Stomach (tissue), 19 donors: ENCODE data around the gene RHEX. TPM values are rescaled to one million over a fixed set of nuclear protein-coding genes. Genes with fewer than 3 reads are reported as not detected.
"Not testable (repeated sequence)": the region's sequence is repeated elsewhere in the genome, so short reads cannot be mapped to it uniquely, and the experiment has no call there.

Source experiments
- DNase-seq, 2 donors: peaks; one replicate each; pipeline versions ENCODE4 v3.0.0 to v3.0.0-alpha.2; 2013 to 2019
- H3K27ac ChIP-seq, 5 donors: fragments of 200-600 bp in 4 of 5; sonication (generic) in 4 of 5; one replicate each; pipeline ENCODE4 v1.5.1; 2013 to 2019; ENCODE audit warnings: mild to moderate bottlenecking in 1 of 5, moderate library complexity in 1 of 5
- H3K27me3 ChIP-seq, 3 donors: fragments of 200-600 bp; sonication (generic); one replicate each; pipeline ENCODE4 v1.5.1; 2017 to 2019; ENCODE audit warnings: mixed run types in 1 of 3
- H3K36me3 ChIP-seq, 4 donors: fragments of 200-600 bp; sonication (generic); 1 replicate in 3 of 4; 2 replicates in 1 of 4; pipeline ENCODE4 v1.5.1; 2016 to 2019
- H3K4me1 ChIP-seq, 4 donors: fragments of 200-600 bp; sonication (generic); one replicate each; pipeline ENCODE4 v1.5.1; 2016 to 2019
- H3K4me3 ChIP-seq, 4 donors: fragments of 200-600 bp; sonication (generic) in 3 of 4; one replicate each; pipeline ENCODE4 v1.5.1; 2016 to 2019; ENCODE audit warnings: mild to moderate bottlenecking in 1 of 4
- H3K9me3 ChIP-seq, 4 donors: fragments of 200-600 bp; sonication (generic); one replicate each; pipeline ENCODE4 v1.5.1; 2016 to 2019
- EP300 ChIP-seq: sonication (generic); formaldehyde crosslinking; IDR thresholded peaks from one replicate; pipeline ENCODE4 v1.6.1; 2017; ENCODE audit warnings: antibody characterized with exemption
- POLR2A ChIP-seq, 4 donors: fragments of 450-650 bp; IDR thresholded peaks; one replicate each; pipeline ENCODE4 v1.6.1; 2016; ENCODE audit warnings: antibody characterized with exemption in 4 of 4, control low read depth in 2 of 4, mild to moderate bottlenecking in 1 of 4, moderate library complexity in 1 of 4
- POLR2AphosphoS5 ChIP-seq, 3 donors: sonication (generic); formaldehyde crosslinking; IDR thresholded peaks; one replicate each; pipeline ENCODE4 v1.6.1; 2016; ENCODE audit warnings: antibody characterized with exemption in 3 of 3
- WGBS, 5 donors: extraction: QIAGEN DNeasy Blood & Tissue Kit in 3 of 5; methylation state at CpG; one replicate each; pipeline versions ENCODE4 v1.1.5 to v1.1.7; 2013 to 2018; 5-methylcytosine and 5-hydroxymethylcytosine counted together
- intact Hi-C: fragments of 100-400 bp; cut with DNase I; formaldehyde crosslinking; loops from one replicate; pipeline ENCODE4 v1.15.1; 2023; ENCODE audit warnings: low total_unique reads
- long read RNA-seq, 10 donors: transcript quantifications; one replicate each; lab custom pipeline, GENCODE V29; 2026
- polyA plus RNA-seq, 3 donors: library from polyadenylated mRNA; stranded (reverse); fragments of 200-250 nt; gene quantifications; one replicate each; pipeline ENCODE4 v1.2.3, GENCODE V29; 2013
- total RNA-seq, 5 donors: library from RNA; depleted of rRNA; stranded (reverse); fragments of >200 nt; gene quantifications; one replicate each; pipeline versions ENCODE4 v1.1.0 to v1.2.3, GENCODE V29; 2014 to 2016
- TF ChIP-seq, protein P1 (sequence below), 7 experiments: fragments of 450-650 bp in 4 of 7; fragments of 200-600 bp in 3 of 7; sonication (generic) in 3 of 7; IDR thresholded peaks; one replicate each; pipeline ENCODE4 v1.5.1; 2016 to 2019; ENCODE audit warnings: antibody characterized with exemption in 7 of 7, control low read depth in 2 of 7, mild to moderate bottlenecking in 1 of 7
- donor health status: healthy with polysubstance abuse.
- donor health status: Bipolar disorder and iron deficiency.
- donor health status: healthy.

RHEX gene, protein sequence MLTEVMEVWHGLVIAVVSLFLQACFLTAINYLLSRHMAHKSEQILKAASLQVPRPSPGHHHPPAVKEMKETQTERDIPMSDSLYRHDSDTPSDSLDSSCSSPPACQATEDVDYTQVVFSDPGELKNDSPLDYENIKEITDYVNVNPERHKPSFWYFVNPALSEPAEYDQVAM
- 1 to 10 TPM in 1 of 5 donors, under 1 TPM in 2, not detected in 2; 0.87 to 3.1 (median 0.89) TPM for total RNA-seq
- 10 to 100 TPM in 1 of 3 donors, 1 to 10 TPM in 1, under 1 TPM in 1; 0.83 to 10.5 (median 2.4) TPM for polyA plus RNA-seq
- long read RNA-seq, donor 1 = 0 reads
- long read RNA-seq, donor 2 = 0 reads
- long read RNA-seq, donor 3 = 0 reads
- long read RNA-seq, donor 4 = 0 reads
- long read RNA-seq, donor 5 = 0 reads
- long read RNA-seq, donor 6 = 0 reads
- long read RNA-seq, donor 7 = 0 reads
- long read RNA-seq, donor 8 = 0 reads
- long read RNA-seq, donor 9, partial matches to known transcripts = 49 of 49 reads
- long read RNA-seq, donor 9, other reads (novel, unspliced or antisense) = 0 of 49 reads
- long read RNA-seq, donor 10 = 0 reads

DNA sequence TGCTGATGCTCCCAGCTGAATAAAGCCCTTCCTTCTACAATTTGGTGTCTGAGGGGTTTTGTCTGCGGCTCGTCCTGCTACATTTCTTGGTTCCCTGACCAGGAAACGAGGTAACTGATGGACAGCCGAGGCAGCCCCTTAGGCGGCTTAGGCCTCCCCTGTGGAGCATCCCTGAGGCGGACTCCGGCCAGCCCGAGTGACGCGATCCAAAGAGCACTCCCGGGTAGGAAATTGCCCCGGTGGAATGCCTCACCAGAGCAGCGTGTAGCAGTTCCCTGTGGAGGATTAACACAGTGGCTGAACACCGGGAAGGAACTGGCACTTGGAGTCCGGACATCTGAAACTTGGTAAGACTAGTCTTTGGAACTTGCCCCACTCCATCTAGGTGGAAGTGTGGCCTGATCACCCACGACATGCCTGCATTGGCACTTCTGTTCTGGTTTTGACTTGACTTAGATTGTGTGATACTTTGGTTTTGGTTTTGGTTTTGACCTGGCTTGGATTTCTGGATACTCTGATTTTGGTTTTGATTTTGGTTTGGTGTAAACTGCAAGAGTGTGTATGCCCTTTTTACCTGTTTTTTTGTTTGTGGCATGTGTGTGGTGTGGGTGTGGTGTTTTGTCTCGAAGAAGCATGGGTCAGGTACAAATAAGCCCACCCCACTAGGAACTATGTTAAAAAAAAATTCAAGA is at the start of gene RHEX:
Gene RHEX, plus strand, starts transcription at position 255 of the 692 bp plus-strand sequence. CDS start 44,656 bp downstream, outside the sequence.
- intact Hi-C loops, H3K9me3 ChIP-seq, H3K4me1 ChIP-seq, DNase-seq, H3K36me3 ChIP-seq, H3K27me3 ChIP-seq, H3K4me3 ChIP-seq: not testable (repeated sequence)
- 83 to 91% (median 86%) methylated on average over 17 of the region's 17 CpGs for WGBS, 5 donors
- peak within 1 kb of the TSS in 2 of 5 donors; percentile 25 to 43 for H3K27ac ChIP-seq

DNA sequence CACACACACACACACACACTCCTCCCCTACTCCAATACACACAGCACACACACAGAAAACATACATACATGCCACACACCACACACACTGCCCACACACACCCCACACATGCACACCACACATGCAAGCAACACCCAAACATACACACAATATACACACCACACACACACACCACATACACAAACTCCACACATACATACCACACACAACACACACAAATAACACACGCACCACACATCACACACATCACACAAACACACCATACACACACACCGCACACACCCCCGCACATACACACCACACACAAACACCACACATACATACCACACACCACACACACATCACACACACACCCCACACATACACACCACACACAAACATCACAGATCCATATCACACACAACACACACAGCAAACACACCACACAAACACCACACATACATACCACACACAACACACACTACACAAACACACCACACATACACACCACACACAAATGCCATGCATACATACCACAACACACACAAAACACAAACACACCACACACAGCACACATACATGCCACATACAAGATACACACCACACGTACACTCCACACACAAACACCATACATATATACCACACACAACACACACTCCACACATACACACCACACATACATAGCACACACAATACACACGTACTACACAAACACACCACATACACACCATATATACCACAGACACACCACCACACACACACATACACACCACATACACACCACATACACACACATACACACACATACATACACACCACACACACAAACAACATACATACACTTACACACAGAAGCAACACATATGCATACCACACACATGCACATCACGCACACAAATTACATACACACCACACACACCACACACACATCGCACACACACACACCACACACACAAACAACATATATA is 48.8 kb upstream of the RHEX start:
- WGBS, 5 donors = 86 to 92% (median 87%) methylated on average over 7 of the region's 7 CpGs
- DNase-seq = no peak
- Histone ChIP-seq H3K4me3 (no peak overlapping the region), H3K27ac (peak overlapping the region; percentile 75 to 86 (median 80)), H3K36me3 (peaks cover 0 to 4% (median 0%) of the 10 kb centered on the region in 4 donors), H3K27me3 (no peaks in the 10 kb centered on the region), H3K9me3 (no peaks in the 10 kb centered on the region), H3K4me1 (peaks cover 33 to 60% (median 44%) of the 10 kb centered on the region in 4 donors)
- no peak for TF ChIP-seq POLR2AphosphoS5 (IDR thresholded peaks at IDR 0.05)
- TF ChIP-seq, protein P1, sequence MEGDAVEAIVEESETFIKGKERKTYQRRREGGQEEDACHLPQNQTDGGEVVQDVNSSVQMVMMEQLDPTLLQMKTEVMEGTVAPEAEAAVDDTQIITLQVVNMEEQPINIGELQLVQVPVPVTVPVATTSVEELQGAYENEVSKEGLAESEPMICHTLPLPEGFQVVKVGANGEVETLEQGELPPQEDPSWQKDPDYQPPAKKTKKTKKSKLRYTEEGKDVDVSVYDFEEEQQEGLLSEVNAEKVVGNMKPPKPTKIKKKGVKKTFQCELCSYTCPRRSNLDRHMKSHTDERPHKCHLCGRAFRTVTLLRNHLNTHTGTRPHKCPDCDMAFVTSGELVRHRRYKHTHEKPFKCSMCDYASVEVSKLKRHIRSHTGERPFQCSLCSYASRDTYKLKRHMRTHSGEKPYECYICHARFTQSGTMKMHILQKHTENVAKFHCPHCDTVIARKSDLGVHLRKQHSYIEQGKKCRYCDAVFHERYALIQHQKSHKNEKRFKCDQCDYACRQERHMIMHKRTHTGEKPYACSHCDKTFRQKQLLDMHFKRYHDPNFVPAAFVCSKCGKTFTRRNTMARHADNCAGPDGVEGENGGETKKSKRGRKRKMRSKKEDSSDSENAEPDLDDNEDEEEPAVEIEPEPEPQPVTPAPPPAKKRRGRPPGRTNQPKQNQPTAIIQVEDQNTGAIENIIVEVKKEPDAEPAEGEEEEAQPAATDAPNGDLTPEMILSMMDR (IDR thresholded peaks at IDR 0.05) = peak in 1 of 7 experiments; percentile 3
- TF ChIP-seq EP300 = no peak
- intact Hi-C loops = no loop called here

DNA sequence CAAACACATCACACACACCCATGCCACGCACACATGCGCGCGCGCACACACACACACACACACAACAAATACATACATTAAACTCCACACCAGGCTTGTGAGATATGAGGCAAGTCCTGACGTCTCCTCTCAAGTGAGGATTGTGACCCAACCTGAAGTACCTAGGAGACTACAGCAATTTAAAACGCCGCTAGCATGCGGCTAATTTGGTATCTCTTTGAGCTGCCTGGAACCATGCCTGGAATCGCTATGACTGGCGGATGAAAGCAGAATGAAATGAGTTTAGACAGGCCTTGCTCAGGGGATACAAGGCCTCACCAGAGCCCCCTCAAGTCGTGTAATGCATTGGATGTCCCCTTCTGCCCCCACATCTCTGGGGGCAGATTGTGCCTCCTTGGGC is 48.1 kb upstream of the RHEX start:
- Histone ChIP-seq H3K4me3 (no peak overlapping the region), H3K4me1 (peaks cover 33 to 60% (median 44%) of the 10 kb centered on the region in 4 donors), H3K27ac (peak overlapping the region; percentile 75 to 86 (median 80)), H3K27me3 (no peaks in the 10 kb centered on the region), H3K9me3 (no peaks in the 10 kb centered on the region), H3K36me3 (peaks cover 0 to 10% (median under 1%) of the 10 kb centered on the region in 4 donors)
- DNase-seq = peak; percentile 72 to 74
- intact Hi-C loops = no loop called here
- 40 to 76% (median 52%) methylated on average over 12 of the region's 12 CpGs for WGBS, 5 donors
- TF ChIP-seq EP300 (no peak), POLR2A (IDR thresholded peaks at IDR 0.05) (no peak), POLR2AphosphoS5 (IDR thresholded peaks at IDR 0.05) (no peak)
- TF ChIP-seq, protein P1 (IDR thresholded peaks at IDR 0.05) = no peak

DNA sequence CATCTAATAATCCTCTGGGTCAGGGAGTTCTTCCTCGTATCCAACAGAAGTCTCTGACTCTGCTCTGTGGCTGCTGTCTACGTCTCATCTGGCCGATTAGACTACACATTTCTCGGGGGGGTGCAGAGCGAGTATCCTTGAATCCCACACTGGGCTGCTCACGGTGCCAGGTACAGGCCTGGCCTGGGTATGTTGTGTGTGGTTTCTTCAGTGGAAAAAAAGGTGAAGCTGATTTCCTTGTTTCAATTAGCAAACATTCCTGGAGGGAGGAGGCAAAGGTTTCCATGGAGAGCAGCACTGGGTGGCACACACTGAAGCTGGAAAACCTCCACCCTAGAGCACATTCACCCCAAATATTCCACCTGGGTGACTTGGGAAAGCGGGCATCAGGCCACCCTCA is 47.7 kb upstream of the RHEX start:
- Histone ChIP-seq H3K9me3 (no peaks in the 10 kb centered on the region), H3K36me3 (peaks cover 0 to 14% (median 2%) of the 10 kb centered on the region in 4 donors), H3K4me1 (peaks cover 33 to 60% (median 44%) of the 10 kb centered on the region in 4 donors), H3K27ac (peak overlapping the region; percentile 75 to 86 (median 80)), H3K4me3 (no peak overlapping the region), H3K27me3 (no peaks in the 10 kb centered on the region)
- DNase-seq = peak; percentile 71 to 73
- TF ChIP-seq POLR2AphosphoS5 (IDR thresholded peaks at IDR 0.05) (peak in 2 of 3 donors; percentile 59 to 78), EP300 (no peak), POLR2A (IDR thresholded peaks at IDR 0.05) (no peak)
- WGBS, 5 donors = 28 to 65% (median 45%) methylated on average over 7 of the region's 7 CpGs
- intact Hi-C loops = no loop called here
